ENCODE data around the gene BRWD1. TPM values are rescaled to one million over a fixed set of nuclear protein-coding genes. Genes with fewer than 3 reads are reported as not detected.

Gene BRWD1
- polyA plus RNA-seq, 1 donor (not counting 4 experiments of a cell fraction or from before 2014, with no cell fraction given), result 15.1 TPM

GRCh38 chr21:39193380-39193779 lies 120.1 kb downstream of the BRWD1 start:
- H3K36me3 ChIP-seq (ENCODE audit: control insufficient read depth in 2 of 2, extremely low read depth in 1 of 2, insufficient read depth in 2 of 2, low read length in 2 of 2), result peaks cover 3 to 6% of the 10 kb centered on the region in 2 experiments
- H2AFZ ChIP-seq (ENCODE audit: control insufficient read depth, low read length), result no peak overlapping the region
- H3K9ac ChIP-seq (ENCODE audit: control insufficient read depth, extremely low read depth, insufficient read depth, low read length), result no peak overlapping the region
- dilution Hi-C loops (cut with MboI; ENCODE audit: extremely low pct_ligation_motif_present, low sequenced_read_pairs), result no loop called here
- H3K27ac ChIP-seq (ENCODE audit: control insufficient read depth, insufficient read depth, low read length), result no peak overlapping the region
- no peaks in the 10 kb centered on the region for H3K9me3 ChIP-seq (ENCODE audit: control insufficient read depth, low read depth, low read length)
- H3K27me3 ChIP-seq (ENCODE audit: control insufficient read depth, extremely low read depth, insufficient read depth, low read length), result no peaks in the 10 kb centered on the region
- no peak for TF ChIP-seq CTCF (optimal IDR thresholded peaks at IDR 0.05 in 1 of 3, IDR thresholded peaks at IDR 0.05 in 1 of 3, conservative IDR thresholded peaks at IDR 0.05 in 1 of 3; ENCODE audit: extremely low read depth in 1 of 3, insufficient read depth in 2 of 3, low read length in 3 of 3)
- no peak for TF ChIP-seq EZH2 (IDR thresholded peaks at IDR 0.05; ENCODE audit: low read length)
- FAIRE-seq, result no peak
- H3K79me2 ChIP-seq (ENCODE audit: control insufficient read depth, insufficient read depth, low read length), result no peaks in the 10 kb centered on the region
- peaks cover 4% of the 10 kb centered on the region for H3K4me1 ChIP-seq (ENCODE audit: control insufficient read depth, extremely low read depth, insufficient read depth, low read length)
- DNase-seq (ENCODE audit: low read depth, low spot score), result no peak
- no peaks in the 10 kb centered on the region for H3K9me1 ChIP-seq (ENCODE audit: control insufficient read depth, extremely low read depth, insufficient read depth, low read length)
- no peak overlapping the region for H3K4me3 ChIP-seq (ENCODE audit: control insufficient read depth in 2 of 3, extremely low read depth in 1 of 3, insufficient read depth in 2 of 3, low read depth in 1 of 3, low read length in 3 of 3)
- no peak overlapping the region for H3K4me2 ChIP-seq (ENCODE audit: control insufficient read depth, extremely low read depth, insufficient read depth, low read depth, low read length)
- H4K20me1 ChIP-seq (ENCODE audit: control insufficient read depth, extremely low read depth, insufficient read depth, low read length), result no peaks in the 10 kb centered on the region

DNA sequence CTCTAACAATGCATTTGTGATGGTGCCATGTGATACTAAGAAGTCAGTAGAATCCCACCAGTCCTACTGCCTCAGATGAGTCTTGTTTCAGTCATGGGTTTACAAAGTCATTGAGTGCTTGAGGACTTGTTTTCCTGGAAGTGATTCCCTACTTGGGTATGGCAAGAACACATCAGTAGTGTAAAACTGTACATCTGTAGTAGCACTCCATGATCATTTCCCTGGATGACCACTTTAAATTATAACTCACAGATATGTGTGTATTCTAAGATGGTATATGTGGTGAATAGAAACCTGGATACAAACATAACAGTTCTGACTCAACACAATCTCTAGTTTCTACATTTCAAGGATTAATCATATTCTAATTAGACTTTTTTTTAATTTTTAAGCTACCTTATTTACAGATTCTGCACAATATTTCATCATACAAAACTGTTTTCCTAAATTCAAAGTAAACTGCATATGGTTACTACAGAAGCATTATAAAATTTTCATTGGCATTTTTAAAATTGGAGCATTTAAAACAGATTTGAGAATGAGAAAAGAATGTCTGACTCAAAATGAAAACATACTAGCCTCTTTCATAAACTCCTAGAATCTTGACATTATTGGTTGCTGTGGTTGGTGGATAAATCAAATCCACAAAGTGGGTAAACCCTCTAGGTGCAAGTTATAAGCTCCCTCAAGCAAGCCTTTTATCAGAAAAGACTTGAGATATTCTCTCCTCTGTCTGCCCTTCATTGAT lies 123.4 kb downstream of the BRWD1 start:
- Histone ChIP-seq H3K4me1 (ENCODE audit: control insufficient read depth, extremely low read depth, insufficient read depth, low read length) (peaks cover 23% of the 10 kb centered on the region), H3K9me3 (ENCODE audit: control insufficient read depth, low read depth, low read length) (no peaks in the 10 kb centered on the region), H3K27ac (ENCODE audit: control insufficient read depth, insufficient read depth, low read length) (peak overlapping the region; percentile 17), H3K79me2 (ENCODE audit: control insufficient read depth, insufficient read depth, low read length) (no peaks in the 10 kb centered on the region), H3K9me1 (ENCODE audit: control insufficient read depth, extremely low read depth, insufficient read depth, low read length) (no peaks in the 10 kb centered on the region), H3K9ac (ENCODE audit: control insufficient read depth, extremely low read depth, insufficient read depth, low read length) (no peak overlapping the region), H3K36me3 (ENCODE audit: control insufficient read depth in 2 of 2, extremely low read depth in 1 of 2, insufficient read depth in 2 of 2, low read length in 2 of 2) (peaks cover 0 to 4% of the 10 kb centered on the region in 2 experiments), H2AFZ (ENCODE audit: control insufficient read depth, low read length) (no peak overlapping the region), H3K4me3 (ENCODE audit: control insufficient read depth in 2 of 3, extremely low read depth in 1 of 3, insufficient read depth in 2 of 3, low read depth in 1 of 3, low read length in 3 of 3) (no peak overlapping the region), H3K4me2 (ENCODE audit: control insufficient read depth, extremely low read depth, insufficient read depth, low read depth, low read length) (no peak overlapping the region), H3K27me3 (ENCODE audit: control insufficient read depth, extremely low read depth, insufficient read depth, low read length) (no peaks in the 10 kb centered on the region), H4K20me1 (ENCODE audit: control insufficient read depth, extremely low read depth, insufficient read depth, low read length) (no peaks in the 10 kb centered on the region)
- TF ChIP-seq EZH2 (IDR thresholded peaks at IDR 0.05; ENCODE audit: low read length) (no peak), CTCF (optimal IDR thresholded peaks at IDR 0.05 in 1 of 3, IDR thresholded peaks at IDR 0.05 in 1 of 3, conservative IDR thresholded peaks at IDR 0.05 in 1 of 3; ENCODE audit: extremely low read depth in 1 of 3, insufficient read depth in 2 of 3, low read length in 3 of 3) (no peak)
- FAIRE-seq (no peak), DNase-seq (ENCODE audit: low read depth, low spot score) (no peak)
- dilution Hi-C loops (cut with MboI; ENCODE audit: extremely low pct_ligation_motif_present, low sequenced_read_pairs), result no loop called here

All from keratinocyte (primary cell).